ENCODE measurements around the gene LRP1B.

DNA sequence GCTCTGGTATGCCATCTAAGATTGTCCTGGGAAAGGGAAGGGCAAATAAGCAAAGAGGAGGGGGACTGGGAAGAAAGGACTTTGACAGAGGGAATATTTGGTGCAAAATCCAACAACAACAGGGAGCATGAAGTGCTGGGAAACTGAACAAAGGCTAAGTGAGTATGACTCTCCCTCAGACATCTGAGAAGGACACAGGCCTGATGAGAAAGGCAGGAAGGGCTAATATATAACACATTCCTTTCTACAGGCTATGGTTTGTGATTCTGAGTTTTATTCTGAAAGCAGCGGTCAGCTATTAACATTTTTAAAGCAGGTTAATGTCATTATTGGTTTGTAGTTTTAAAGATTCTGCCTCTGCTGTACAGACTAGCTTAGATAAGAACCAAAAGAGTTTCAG is 1579.5 kb downstream of the LRP1B start:
- TF ChIP-seq ARNTL (CRISPR knock-in tag; IDR thresholded peaks at IDR 0.05; ENCODE audit: borderline replicate concordance, low read depth) (no peak), CSDC2 (CRISPR knock-in tag; IDR thresholded peaks at IDR 0.05) (no peak), ZFP30 (CRISPR knock-in tag; IDR thresholded peaks at IDR 0.05) (no peak), ZC3H10 (CRISPR knock-in tag; IDR thresholded peaks at IDR 0.05) (no peak), TOX (CRISPR knock-in tag; IDR thresholded peaks at IDR 0.05; ENCODE audit: borderline replicate concordance) (no peak), PPARA (CRISPR knock-in tag; IDR thresholded peaks at IDR 0.05; ENCODE audit: borderline replicate concordance) (no peak), GLIS3 (CRISPR knock-in tag; IDR thresholded peaks at IDR 0.05) (no peak), TCF4 (CRISPR knock-in tag; IDR thresholded peaks at IDR 0.05; ENCODE audit: borderline replicate concordance) (no peak), ZNF565 (CRISPR knock-in tag; conservative IDR thresholded peaks at IDR 0.05; ENCODE audit: low read depth) (no peak)
- TF ChIP-seq, protein P1, sequence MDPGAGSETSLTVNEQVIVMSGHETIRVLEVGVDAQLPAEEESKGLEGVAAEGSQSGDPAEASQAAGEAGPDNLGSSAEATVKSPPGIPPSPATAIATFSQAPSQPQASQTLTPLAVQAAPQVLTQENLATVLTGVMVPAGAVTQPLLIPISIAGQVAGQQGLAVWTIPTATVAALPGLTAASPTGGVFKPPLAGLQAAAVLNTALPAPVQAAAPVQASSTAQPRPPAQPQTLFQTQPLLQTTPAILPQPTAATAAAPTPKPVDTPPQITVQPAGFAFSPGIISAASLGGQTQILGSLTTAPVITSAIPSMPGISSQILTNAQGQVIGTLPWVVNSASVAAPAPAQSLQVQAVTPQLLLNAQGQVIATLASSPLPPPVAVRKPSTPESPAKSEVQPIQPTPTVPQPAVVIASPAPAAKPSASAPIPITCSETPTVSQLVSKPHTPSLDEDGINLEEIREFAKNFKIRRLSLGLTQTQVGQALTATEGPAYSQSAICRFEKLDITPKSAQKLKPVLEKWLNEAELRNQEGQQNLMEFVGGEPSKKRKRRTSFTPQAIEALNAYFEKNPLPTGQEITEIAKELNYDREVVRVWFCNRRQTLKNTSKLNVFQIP (CRISPR knock-in tag; IDR thresholded peaks at IDR 0.05; ENCODE audit: borderline replicate concordance, low read depth) = no peak

All from SK-N-SH treated with all-trans-retinoic acid at 6 μM for 48 hours (cell line).